Measurements from ENCODE around the gene CRLF1. TPM values are rescaled to one million over a fixed set of nuclear protein-coding genes. Genes with fewer than 3 reads are reported as not detected.

CRLF1 gene
- total RNA-seq, 2 experiments from 2014 or later = 1.3 TPM; not detected in 1

- no peaks in the 10 kb centered on the region for H3K79me2 ChIP-seq (ENCODE audit: insufficient read depth, low read depth, low read length)
- CTCF ChIA-PET (ENCODE audit: unreplicated experiment) = no interaction called here
- POLR2A ChIA-PET = interaction anchor here (0.6 to 0.7 kb wide), 2 partner anchors 19 to 48 kb away, joined by 3 to 4 read pairs; no protein-coding TSS in a partner anchor
- H3K4me2 ChIP-seq (ENCODE audit: low read length) = peak within 1 kb of the TSS; percentile 50
- TF ChIP-seq, protein P1, sequence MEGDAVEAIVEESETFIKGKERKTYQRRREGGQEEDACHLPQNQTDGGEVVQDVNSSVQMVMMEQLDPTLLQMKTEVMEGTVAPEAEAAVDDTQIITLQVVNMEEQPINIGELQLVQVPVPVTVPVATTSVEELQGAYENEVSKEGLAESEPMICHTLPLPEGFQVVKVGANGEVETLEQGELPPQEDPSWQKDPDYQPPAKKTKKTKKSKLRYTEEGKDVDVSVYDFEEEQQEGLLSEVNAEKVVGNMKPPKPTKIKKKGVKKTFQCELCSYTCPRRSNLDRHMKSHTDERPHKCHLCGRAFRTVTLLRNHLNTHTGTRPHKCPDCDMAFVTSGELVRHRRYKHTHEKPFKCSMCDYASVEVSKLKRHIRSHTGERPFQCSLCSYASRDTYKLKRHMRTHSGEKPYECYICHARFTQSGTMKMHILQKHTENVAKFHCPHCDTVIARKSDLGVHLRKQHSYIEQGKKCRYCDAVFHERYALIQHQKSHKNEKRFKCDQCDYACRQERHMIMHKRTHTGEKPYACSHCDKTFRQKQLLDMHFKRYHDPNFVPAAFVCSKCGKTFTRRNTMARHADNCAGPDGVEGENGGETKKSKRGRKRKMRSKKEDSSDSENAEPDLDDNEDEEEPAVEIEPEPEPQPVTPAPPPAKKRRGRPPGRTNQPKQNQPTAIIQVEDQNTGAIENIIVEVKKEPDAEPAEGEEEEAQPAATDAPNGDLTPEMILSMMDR (conservative IDR thresholded peaks at IDR 0.05; ENCODE audit: low read length) = no peak
- TF ChIP-seq EZH2phosphoT487 (IDR thresholded peaks at IDR 0.05; ENCODE audit: borderline replicate concordance, low read depth, low read length) = no peak; the same call in 1 of the 2 replicates
- intact Hi-C loops (cut with micrococcal nuclease; ENCODE audit: unreplicated experiment) = no loop called here
- H2AFZ ChIP-seq (ENCODE audit: low read length) = no peak within 1 kb of the TSS
- no peak for DNase-seq (ENCODE audit: low spot score)
- no TSS peak for BruUV-seq (replicated peaks)
- peak within 1 kb of the TSS; percentile 36 for H3K4me3 ChIP-seq (ENCODE audit: low read depth, low read length, poor library complexity, severe bottlenecking)
- H3K27ac ChIP-seq (ENCODE audit: low read depth, low read length, poor library complexity, severe bottlenecking) = no peak within 1 kb of the TSS
- no peaks in the 10 kb centered on the region for H3K9me2 ChIP-seq (ENCODE audit: insufficient read depth, low read length)
- no peaks in the 10 kb centered on the region for H4K20me1 ChIP-seq (ENCODE audit: insufficient read depth, low read length)
- no peaks in the 10 kb centered on the region for H3K9me3 ChIP-seq (ENCODE audit: low read length)
- no peaks in the 10 kb centered on the region for H3K36me3 ChIP-seq (ENCODE audit: insufficient read depth, low read length)
- peaks cover 11% of the 10 kb centered on the region for H3K4me1 ChIP-seq (ENCODE audit: insufficient read depth, low read length, poor library complexity, severe bottlenecking)
These were observed 6.4 kb upstream of the CRLF1 start, which contains the start of gene TMEM59L for GRCh38 chr19:18612772-18613588. Gene TMEM59L, plus strand, starts transcription at chr19:18612870. Its CDS starts 89 bp downstream, at chr19:18612959.

- no peak for DNase-seq (ENCODE audit: low spot score)
- ChIA-PET CTCF (ENCODE audit: unreplicated experiment) (no interaction called here), POLR2A (interaction anchor here (0.7 kb wide), 1 partner anchor 49 kb away, joined by 3 read pairs; no protein-coding TSS in a partner anchor)
- intact Hi-C loops (cut with micrococcal nuclease; ENCODE audit: unreplicated experiment) = no loop called here
- Histone ChIP-seq H3K36me3 (ENCODE audit: insufficient read depth, low read length) (no peaks in the 10 kb centered on the region), H3K9me2 (ENCODE audit: insufficient read depth, low read length) (no peaks in the 10 kb centered on the region), H3K4me1 (ENCODE audit: insufficient read depth, low read length, poor library complexity, severe bottlenecking) (peaks cover 11% of the 10 kb centered on the region), H3K4me3 (ENCODE audit: low read depth, low read length, poor library complexity, severe bottlenecking) (peak overlapping the region; percentile 36), H4K20me1 (ENCODE audit: insufficient read depth, low read length) (no peaks in the 10 kb centered on the region), H3K27ac (ENCODE audit: low read depth, low read length, poor library complexity, severe bottlenecking) (no peak overlapping the region), H3K79me2 (ENCODE audit: insufficient read depth, low read depth, low read length) (no peaks in the 10 kb centered on the region), H2AFZ (ENCODE audit: low read length) (no peak overlapping the region), H3K4me2 (ENCODE audit: low read length) (peak overlapping the region; percentile 50), H3K9me3 (ENCODE audit: low read length) (no peaks in the 10 kb centered on the region)
- no TSS peak for BruUV-seq (replicated peaks)
- TF ChIP-seq, protein P1 (conservative IDR thresholded peaks at IDR 0.05; ENCODE audit: low read length) = no peak
- peak; percentile 25 for TF ChIP-seq EZH2phosphoT487 (IDR thresholded peaks at IDR 0.05; ENCODE audit: borderline replicate concordance, low read depth, low read length)
These were observed 5.6 kb upstream of the CRLF1 start for GRCh38 chr19:18612051-18612771.
